Measurements from ENCODE around the gene TPRX1. TPM values are rescaled to one million over a fixed set of nuclear protein-coding genes. Genes with fewer than 3 reads are reported as not detected.

The TPRX1 gene
- total and polyA plus RNA-seq, 8 donors, result not detected

DNA sequence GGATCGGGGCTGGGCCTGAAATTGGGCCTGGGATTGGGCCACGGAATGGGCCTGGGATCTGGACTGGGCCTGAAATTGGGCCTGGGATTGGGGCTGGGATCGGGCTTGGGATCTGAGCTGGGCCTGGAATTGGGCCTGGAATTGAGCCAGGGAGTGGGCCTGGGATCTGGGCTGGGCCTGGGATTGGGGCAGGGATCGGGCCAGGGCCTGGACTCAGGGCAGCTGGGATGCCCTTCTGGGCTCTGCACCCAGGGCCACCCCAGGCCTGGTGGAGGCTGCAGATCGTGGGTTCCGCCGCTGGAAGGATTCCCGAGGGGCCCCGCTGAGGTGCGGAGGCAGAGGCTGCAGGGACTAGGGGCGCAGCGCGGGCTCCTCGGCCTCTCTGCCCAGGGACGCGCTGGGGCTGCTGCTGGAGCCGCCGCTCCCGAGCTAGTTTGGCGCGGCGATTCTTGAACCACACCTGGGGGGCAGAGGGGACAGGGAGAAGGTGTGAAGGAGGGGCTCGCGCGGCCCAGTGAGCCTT, 1.8 kb downstream of the TPRX1 start:
- no peak for ATAC-seq
- TF ChIP-seq, protein P1, sequence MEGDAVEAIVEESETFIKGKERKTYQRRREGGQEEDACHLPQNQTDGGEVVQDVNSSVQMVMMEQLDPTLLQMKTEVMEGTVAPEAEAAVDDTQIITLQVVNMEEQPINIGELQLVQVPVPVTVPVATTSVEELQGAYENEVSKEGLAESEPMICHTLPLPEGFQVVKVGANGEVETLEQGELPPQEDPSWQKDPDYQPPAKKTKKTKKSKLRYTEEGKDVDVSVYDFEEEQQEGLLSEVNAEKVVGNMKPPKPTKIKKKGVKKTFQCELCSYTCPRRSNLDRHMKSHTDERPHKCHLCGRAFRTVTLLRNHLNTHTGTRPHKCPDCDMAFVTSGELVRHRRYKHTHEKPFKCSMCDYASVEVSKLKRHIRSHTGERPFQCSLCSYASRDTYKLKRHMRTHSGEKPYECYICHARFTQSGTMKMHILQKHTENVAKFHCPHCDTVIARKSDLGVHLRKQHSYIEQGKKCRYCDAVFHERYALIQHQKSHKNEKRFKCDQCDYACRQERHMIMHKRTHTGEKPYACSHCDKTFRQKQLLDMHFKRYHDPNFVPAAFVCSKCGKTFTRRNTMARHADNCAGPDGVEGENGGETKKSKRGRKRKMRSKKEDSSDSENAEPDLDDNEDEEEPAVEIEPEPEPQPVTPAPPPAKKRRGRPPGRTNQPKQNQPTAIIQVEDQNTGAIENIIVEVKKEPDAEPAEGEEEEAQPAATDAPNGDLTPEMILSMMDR (IDR thresholded peaks at IDR 0.05), result no peak
- intact Hi-C loops (cut with DNase I), result no loop called here
- Histone ChIP-seq H3K4me1 (no peaks in the 10 kb centered on the region), H3K27ac (no peak overlapping the region), H3K36me3 (no peaks in the 10 kb centered on the region), H3K27me3 (peaks cover 0 to 13% of the 10 kb centered on the region in 2 donors), H3K9me3 (peaks cover 0 to 5% of the 10 kb centered on the region in 2 donors), H3K4me3 (no peak overlapping the region)
- no peak for DNase-seq

DNA sequence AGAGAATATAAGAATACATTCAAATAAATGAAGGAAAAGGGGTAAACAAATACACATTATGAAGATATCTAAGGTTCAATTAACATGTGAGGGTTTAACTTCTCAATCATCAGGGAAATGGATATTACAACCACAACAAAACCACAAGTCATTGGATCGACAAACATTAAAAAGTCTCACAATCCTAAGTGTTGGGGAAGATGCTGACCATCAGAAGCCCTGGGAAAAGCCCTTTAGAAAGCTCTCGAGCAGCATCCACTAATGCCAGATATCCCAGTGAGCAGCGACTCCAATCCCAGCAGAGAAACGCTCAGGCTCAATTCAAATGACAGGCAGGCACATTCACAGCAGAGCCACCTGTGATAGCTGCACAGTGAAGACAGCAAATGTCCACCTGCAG, 3.1 kb downstream of the TPRX1 start:
- ATAC-seq, result no peak
- no peak for DNase-seq
- Histone ChIP-seq H3K36me3 (no peaks in the 10 kb centered on the region), H3K4me1 (no peaks in the 10 kb centered on the region), H3K9me3 (peaks cover 0 to 5% of the 10 kb centered on the region in 2 donors), H3K27ac (no peak overlapping the region), H3K4me3 (no peak overlapping the region), H3K27me3 (peaks cover 0 to 9% of the 10 kb centered on the region in 2 donors)
- TF ChIP-seq, protein P1 (IDR thresholded peaks at IDR 0.05), result no peak
- intact Hi-C loops (cut with DNase I), result no loop called here

DNA sequence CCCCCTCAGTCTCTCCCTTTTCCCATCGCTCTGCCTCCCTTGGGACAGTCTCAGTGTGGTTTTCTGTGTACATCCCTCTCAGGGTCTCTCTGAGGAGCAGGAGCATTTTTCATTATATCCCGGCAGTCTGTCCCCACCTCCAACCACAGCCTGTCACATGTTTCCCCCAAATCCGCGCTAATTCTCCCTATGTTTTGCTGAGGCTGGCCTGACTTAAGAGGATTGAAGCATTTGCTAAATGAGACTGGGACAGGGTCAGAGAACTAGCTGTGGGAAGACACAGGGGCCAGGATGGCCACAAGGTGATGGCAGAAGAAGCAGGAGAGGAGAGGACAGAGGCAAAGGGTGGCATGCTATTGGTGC, 5.5 kb downstream of the TPRX1 start:
- ATAC-seq (no peak), DNase-seq (no peak)
- intact Hi-C loops (cut with DNase I), result no loop called here
- H3K4me3 ChIP-seq, result no peak overlapping the region
- TF ChIP-seq, protein P1 (IDR thresholded peaks at IDR 0.05), result no peak
- H3K27me3 ChIP-seq, result no peaks in the 10 kb centered on the region
- H3K27ac ChIP-seq, result no peak overlapping the region
- H3K36me3 ChIP-seq, result no peaks in the 10 kb centered on the region
- no peaks in the 10 kb centered on the region for H3K4me1 ChIP-seq
- H3K9me3 ChIP-seq, result peaks cover 0 to 5% of the 10 kb centered on the region in 2 donors

DNA sequence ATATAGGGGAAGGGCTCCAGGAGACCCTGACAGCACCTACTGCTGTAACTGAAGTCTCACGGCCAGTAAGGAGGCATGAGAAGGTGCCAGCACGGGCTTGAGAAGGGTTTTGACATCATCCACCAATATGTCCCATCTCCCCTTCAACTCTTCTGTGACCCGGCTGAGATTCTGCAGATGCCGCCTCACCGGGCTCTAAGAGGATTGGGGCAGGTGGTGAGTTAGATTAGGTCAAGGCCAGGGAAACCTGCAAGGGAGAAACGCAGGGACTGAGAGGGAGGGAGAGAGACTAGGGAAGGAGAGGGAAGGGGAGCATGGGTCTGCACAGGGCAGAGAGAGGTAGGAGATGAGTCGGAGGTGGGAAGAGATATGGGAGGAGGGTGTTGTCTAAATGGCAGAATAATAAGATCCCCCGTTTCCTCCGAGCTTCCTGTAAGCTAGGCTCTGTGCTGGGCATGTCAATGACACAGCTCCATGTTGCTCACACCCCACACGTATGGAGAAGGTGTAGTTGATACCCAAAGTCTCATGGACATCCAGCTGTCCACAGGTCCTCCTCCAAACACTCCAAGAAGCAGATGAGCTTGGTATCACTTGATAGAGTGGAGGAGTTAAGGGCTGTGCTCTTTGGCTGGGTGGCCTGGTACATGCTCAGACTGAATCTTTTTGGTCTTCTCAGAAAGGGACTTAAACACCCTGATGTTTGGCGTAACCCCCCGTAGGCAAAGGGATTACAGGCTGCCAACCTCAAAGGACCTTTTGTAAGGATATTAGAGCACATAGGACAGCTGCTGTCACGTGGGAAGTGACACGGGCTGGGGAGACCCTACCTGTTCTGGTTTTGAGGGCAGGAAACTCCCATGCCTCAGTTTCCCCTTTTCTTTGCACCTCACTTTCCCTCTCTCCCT, 6.1 kb downstream of the TPRX1 start:
- ATAC-seq, result no peak
- Histone ChIP-seq H3K4me3 (no peak overlapping the region), H3K9me3 (peaks cover 0 to 5% of the 10 kb centered on the region in 2 donors), H3K27ac (no peak overlapping the region), H3K4me1 (no peaks in the 10 kb centered on the region), H3K36me3 (no peaks in the 10 kb centered on the region), H3K27me3 (no peaks in the 10 kb centered on the region)
- intact Hi-C loops (cut with DNase I), result no loop called here
- TF ChIP-seq, protein P1 (IDR thresholded peaks at IDR 0.05), result no peak
- DNase-seq, result no peak

DNA sequence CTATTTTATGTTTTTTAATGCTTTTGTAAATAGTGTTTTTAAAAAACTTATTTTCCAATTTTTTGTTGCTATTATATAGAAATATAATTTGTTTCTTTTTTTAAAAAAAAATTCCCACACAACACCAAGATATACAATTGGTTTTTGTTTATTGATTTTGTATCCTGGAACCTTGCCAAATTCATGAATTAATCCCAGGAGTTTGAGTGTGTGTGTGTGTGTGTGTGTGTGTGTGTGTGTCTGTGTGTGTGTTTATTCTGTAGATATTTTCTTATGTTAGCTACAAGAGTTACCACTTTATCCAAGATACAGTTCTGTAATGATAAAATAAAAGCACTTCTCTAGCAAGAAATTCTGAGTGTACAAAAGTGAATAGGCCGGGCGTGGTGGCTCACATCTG, 7.6 kb downstream of the TPRX1 start:
- Histone ChIP-seq H3K4me1 (no peaks in the 10 kb centered on the region), H3K9me3 (peaks cover 0 to 5% of the 10 kb centered on the region in 2 donors), H3K4me3 (no peak overlapping the region), H3K27me3 (no peaks in the 10 kb centered on the region), H3K36me3 (no peaks in the 10 kb centered on the region), H3K27ac (no peak overlapping the region)
- no peak for DNase-seq
- TF ChIP-seq, protein P1 (IDR thresholded peaks at IDR 0.05), result no peak
- intact Hi-C loops (cut with DNase I), result no loop called here
- no peak for ATAC-seq
